Neural progenitor cell (in vitro differentiated cells): ENCODE data around the gene SEMA4D.

Experiments used
- CTCF ChIP-seq: fragments of 200-600 bp; sonication (generic); IDR thresholded peaks from 2 replicates; pipeline ENCODE4 v1.5.1; 2017; ENCODE audit warnings: antibody characterized with exemption, mild to moderate bottlenecking
- EZH2phosphoT487 ChIP-seq: fragments of 200-600 bp; sonication (generic); IDR thresholded peaks from 2 replicates; pipeline ENCODE4 v1.6.1; 2017; ENCODE audit warnings: antibody characterized with exemption

GRCh38 chr9:89361816-89362646 lies 135.9 kb downstream of the SEMA4D start:
- no peak for TF ChIP-seq CTCF
- TF ChIP-seq EZH2phosphoT487: no peak
